ENCODE results near the gene GALNT12.
A peak's percentile ranks its signal among the peaks of the same experiment; 100 is the strongest.

The GALNT12 gene

DNA sequence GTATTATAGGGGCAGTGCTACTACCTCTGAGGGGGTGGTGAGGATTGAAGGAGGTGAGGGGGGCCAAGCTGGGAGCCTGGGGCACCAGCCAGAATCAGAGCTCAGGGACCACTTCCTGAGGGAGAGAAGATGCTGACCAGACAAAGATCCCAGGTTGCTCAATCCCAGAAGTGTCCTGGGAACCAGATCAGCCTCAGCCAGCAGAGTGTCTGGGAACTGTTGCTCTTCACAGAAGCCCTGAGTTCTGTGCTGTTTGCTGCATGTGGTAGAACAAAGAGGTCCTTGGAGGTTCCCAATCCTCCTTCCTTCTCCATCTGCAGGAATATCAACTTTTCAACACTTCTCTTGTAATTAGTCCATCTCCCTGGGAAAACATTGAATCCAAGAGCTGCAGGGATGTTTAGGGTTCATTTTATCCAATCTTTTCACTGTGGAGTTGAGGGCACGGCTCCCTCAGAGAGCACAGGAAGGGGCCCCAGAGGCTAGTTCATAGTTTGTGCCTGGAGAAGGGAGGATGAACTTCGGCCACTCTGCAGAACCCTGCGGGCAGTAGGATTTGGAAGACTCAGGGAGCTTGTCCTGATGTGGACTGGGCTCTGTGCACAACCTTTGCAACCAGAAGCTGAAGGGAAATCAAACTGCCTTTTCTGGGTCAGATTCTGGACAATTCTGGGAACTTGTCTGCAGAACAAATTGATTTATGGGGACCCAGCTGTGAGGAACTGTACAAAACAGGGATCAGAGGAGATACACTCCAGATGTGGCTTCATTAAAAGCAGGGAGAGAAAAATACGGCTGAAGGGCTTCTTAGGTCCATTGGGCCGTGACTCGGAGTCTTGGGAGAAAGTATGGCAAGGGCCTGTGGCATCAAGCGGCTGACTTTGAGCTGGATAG is 57.1 kb downstream of the GALNT12 start:
- 86% methylated on average over 7 of the region's 7 CpGs for WGBS (ENCODE audit: insufficient coverage)
- Histone ChIP-seq H3K4me3 (ENCODE audit: control insufficient read depth in 1 of 7, extremely low read depth in 1 of 7, insufficient read depth in 4 of 7, low read depth in 2 of 7, low read length in 6 of 7) (no peak overlapping the region), H3K9me3 (ENCODE audit: control extremely low read depth in 1 of 5, control insufficient read depth in 4 of 5, insufficient read depth in 2 of 5, low read depth in 1 of 5, low read length in 4 of 5) (no peaks in the 10 kb centered on the region), H3K4me1 (ENCODE audit: control extremely low read depth in 1 of 4, control insufficient read depth in 4 of 4, insufficient read depth in 4 of 4, low read length in 3 of 4) (peaks cover 4 to 29% (median 15%) of the 10 kb centered on the region in 4 experiments), H3K27ac (ENCODE audit: insufficient read depth in 1 of 2, low read depth in 1 of 2, low read length in 2 of 2, poor library complexity in 1 of 2, severe bottlenecking in 2 of 2) (no peak overlapping the region), H3K27me3 (replicated peaks in 2 of 5; ENCODE audit: control insufficient read depth in 4 of 5, insufficient read depth in 5 of 5, low read length in 4 of 5) (no peaks in the 10 kb centered on the region), H3K36me3 (ENCODE audit: control insufficient read depth in 4 of 4, insufficient read depth in 4 of 4, low read length in 3 of 4) (no peaks in the 10 kb centered on the region)
- ChIA-PET POLR2A (no interaction called here), CTCF (interaction anchor here (0.9 to 11.1 kb wide), 4 partner anchors 17 to 133 kb away, joined by 3 to 70 read pairs (median 4); no protein-coding TSS in a partner anchor)
- DNase-seq = no peak

- DNase-seq = no peak
- POLR2A ChIA-PET = no interaction called here
Measured at GRCh38 chr9:98865284-98865875, 57.9 kb downstream of the GALNT12 start.

GRCh38 chr9:98866435-98867102 is 59.1 kb downstream of the GALNT12 start:
- no peak for DNase-seq
- Histone ChIP-seq H3K4me3 (ENCODE audit: control insufficient read depth in 1 of 7, extremely low read depth in 1 of 7, insufficient read depth in 4 of 7, low read depth in 2 of 7, low read length in 6 of 7) (no peak overlapping the region), H3K4me1 (ENCODE audit: control extremely low read depth in 1 of 4, control insufficient read depth in 4 of 4, insufficient read depth in 4 of 4, low read length in 3 of 4) (peaks cover 4 to 29% (median 15%) of the 10 kb centered on the region in 4 experiments), H3K27ac (ENCODE audit: insufficient read depth in 1 of 2, low read depth in 1 of 2, low read length in 2 of 2, poor library complexity in 1 of 2, severe bottlenecking in 2 of 2) (no peak overlapping the region), H3K9me3 (ENCODE audit: control extremely low read depth in 1 of 5, control insufficient read depth in 4 of 5, insufficient read depth in 2 of 5, low read depth in 1 of 5, low read length in 4 of 5) (no peaks in the 10 kb centered on the region), H3K36me3 (ENCODE audit: control insufficient read depth in 4 of 4, insufficient read depth in 4 of 4, low read length in 3 of 4) (no peaks in the 10 kb centered on the region), H3K27me3 (replicated peaks in 2 of 5; ENCODE audit: control insufficient read depth in 4 of 5, insufficient read depth in 5 of 5, low read length in 4 of 5) (no peaks in the 10 kb centered on the region)
- ChIA-PET POLR2A (interaction anchor here (0.7 kb wide), 1 partner anchor 271 kb away, joined by 3 read pairs; no protein-coding TSS in a partner anchor), CTCF (interaction anchor here (1.3 to 11.1 kb wide), 2 partner anchors 10 to 131 kb away, joined by 4 to 70 read pairs; no protein-coding TSS in a partner anchor)
- WGBS (ENCODE audit: insufficient coverage) = 100% methylated on average over 3 of the region's 6 CpGs

More at GRCh38 chr9:98865284-98865875, 57.9 kb downstream of the GALNT12 start:
- 100% methylated on average over 2 of the region's 5 CpGs for WGBS (ENCODE audit: insufficient coverage)
- no peaks in the 10 kb centered on the region for H3K27me3 ChIP-seq (replicated peaks in 2 of 5; ENCODE audit: control insufficient read depth in 4 of 5, insufficient read depth in 5 of 5, low read length in 4 of 5)
- H3K27ac ChIP-seq (ENCODE audit: insufficient read depth in 1 of 2, low read depth in 1 of 2, low read length in 2 of 2, poor library complexity in 1 of 2, severe bottlenecking in 2 of 2) = no peak overlapping the region
- H3K36me3 ChIP-seq (ENCODE audit: control insufficient read depth in 4 of 4, insufficient read depth in 4 of 4, low read length in 3 of 4) = no peaks in the 10 kb centered on the region
- CTCF ChIA-PET = interaction anchor here (0.9 to 11.1 kb wide), 3 partner anchors 18 to 132 kb away, joined by 3 to 70 read pairs (median 6); no protein-coding TSS in a partner anchor
- no peak overlapping the region for H3K4me3 ChIP-seq (ENCODE audit: control insufficient read depth in 1 of 7, extremely low read depth in 1 of 7, insufficient read depth in 4 of 7, low read depth in 2 of 7, low read length in 6 of 7)
- peaks cover 4 to 29% (median 15%) of the 10 kb centered on the region in 4 experiments for H3K4me1 ChIP-seq (ENCODE audit: control extremely low read depth in 1 of 4, control insufficient read depth in 4 of 4, insufficient read depth in 4 of 4, low read length in 3 of 4)
- H3K9me3 ChIP-seq (ENCODE audit: control extremely low read depth in 1 of 5, control insufficient read depth in 4 of 5, insufficient read depth in 2 of 5, low read depth in 1 of 5, low read length in 4 of 5) = no peaks in the 10 kb centered on the region

DNA sequence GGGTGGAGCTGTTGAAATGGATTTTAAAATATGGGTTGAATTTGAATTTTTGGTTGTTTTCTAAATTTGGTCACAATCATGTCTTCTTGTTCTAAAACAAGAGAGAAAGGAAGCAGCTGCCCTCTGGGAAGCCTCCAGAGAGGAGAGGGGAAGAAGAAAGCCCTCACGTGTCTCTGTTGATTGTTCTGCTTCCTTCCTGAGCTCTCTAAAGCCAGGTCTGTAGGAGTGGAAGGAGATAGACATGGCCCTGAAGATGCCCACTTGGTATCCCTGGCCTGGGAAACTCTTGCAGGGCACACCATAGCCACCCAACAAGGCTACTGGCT is 59.6 kb downstream of the GALNT12 start:
- no CpG with 5 or more reads among the region's 1 CpG for WGBS (ENCODE audit: insufficient coverage)
- POLR2A ChIA-PET = no interaction called here
- CTCF ChIA-PET = interaction anchor here (1.3 to 11.1 kb wide), 2 partner anchors 9 to 131 kb away, joined by 4 to 70 read pairs; no protein-coding TSS in a partner anchor

DNA sequence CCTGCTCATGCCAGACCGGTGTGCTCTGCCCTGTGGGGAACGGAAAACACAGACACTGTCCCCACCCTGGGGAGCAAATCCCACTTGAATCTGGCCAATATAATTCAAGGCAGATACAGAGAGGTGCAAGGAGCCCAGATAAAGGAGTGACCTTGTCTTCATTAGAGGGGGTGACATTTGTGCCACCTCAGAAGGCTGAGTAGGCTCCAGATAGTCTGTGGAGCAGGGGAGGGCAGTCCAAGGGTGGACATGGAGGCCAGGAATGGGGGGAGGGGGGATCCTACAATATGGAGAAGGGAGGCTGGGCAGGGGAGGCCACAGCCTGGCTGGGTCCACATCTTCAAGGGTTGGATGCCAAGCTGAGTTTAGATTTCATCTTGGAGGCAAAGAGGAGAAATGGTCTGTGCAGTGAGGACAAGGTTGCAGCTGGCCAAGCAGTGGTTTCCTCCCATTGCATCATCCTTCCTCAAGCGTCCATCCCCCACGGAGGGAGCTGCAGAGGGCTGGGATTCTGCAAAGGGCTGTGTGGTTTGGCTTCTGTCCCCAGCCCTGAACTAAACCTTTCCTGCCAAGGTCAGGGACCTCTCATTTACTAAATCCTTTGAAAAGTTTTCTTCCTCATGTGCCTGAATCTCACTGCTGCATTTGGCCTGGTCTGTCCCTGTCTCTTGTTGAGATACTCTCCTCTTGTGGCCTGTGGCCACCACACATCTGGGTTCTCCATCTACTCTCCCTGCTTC is 60.1 kb downstream of the GALNT12 start:
- ChIA-PET POLR2A (no interaction called here), CTCF (interaction anchor here (1.3 to 11.1 kb wide), 2 partner anchors 9 to 130 kb away, joined by 4 to 70 read pairs; no protein-coding TSS in a partner anchor)
- H3K27ac ChIP-seq (ENCODE audit: insufficient read depth in 1 of 2, low read depth in 1 of 2, low read length in 2 of 2, poor library complexity in 1 of 2, severe bottlenecking in 2 of 2) = no peak overlapping the region
- peaks cover 4 to 29% (median 15%) of the 10 kb centered on the region in 4 experiments for H3K4me1 ChIP-seq (ENCODE audit: control extremely low read depth in 1 of 4, control insufficient read depth in 4 of 4, insufficient read depth in 4 of 4, low read length in 3 of 4)
- no peaks in the 10 kb centered on the region for H3K9me3 ChIP-seq (ENCODE audit: control extremely low read depth in 1 of 5, control insufficient read depth in 4 of 5, insufficient read depth in 2 of 5, low read depth in 1 of 5, low read length in 4 of 5)
- H3K36me3 ChIP-seq (ENCODE audit: control insufficient read depth in 4 of 4, insufficient read depth in 4 of 4, low read length in 3 of 4) = no peaks in the 10 kb centered on the region
- H3K4me3 ChIP-seq (ENCODE audit: control insufficient read depth in 1 of 7, extremely low read depth in 1 of 7, insufficient read depth in 4 of 7, low read depth in 2 of 7, low read length in 6 of 7) = peak overlapping the region in 4 of 7 experiments; percentile 9 to 36 (median 24)
- H3K27me3 ChIP-seq (replicated peaks in 2 of 5; ENCODE audit: control insufficient read depth in 4 of 5, insufficient read depth in 5 of 5, low read length in 4 of 5) = no peaks in the 10 kb centered on the region
- WGBS (ENCODE audit: insufficient coverage) = 0% methylated on average over 3 of the region's 4 CpGs
- DNase-seq = peak; percentile 31 to 73 (median 73)

More for the DNA sequence above, 59.6 kb downstream of the GALNT12 start:
- H3K4me1 ChIP-seq (ENCODE audit: control extremely low read depth in 1 of 4, control insufficient read depth in 4 of 4, insufficient read depth in 4 of 4, low read length in 3 of 4) = peaks cover 4 to 29% (median 15%) of the 10 kb centered on the region in 4 experiments
- H3K4me3 ChIP-seq (ENCODE audit: control insufficient read depth in 1 of 7, extremely low read depth in 1 of 7, insufficient read depth in 4 of 7, low read depth in 2 of 7, low read length in 6 of 7) = peak overlapping the region in 2 of 7 experiments; percentile 9 to 35
- H3K9me3 ChIP-seq (ENCODE audit: control extremely low read depth in 1 of 5, control insufficient read depth in 4 of 5, insufficient read depth in 2 of 5, low read depth in 1 of 5, low read length in 4 of 5) = no peaks in the 10 kb centered on the region
- H3K27me3 ChIP-seq (replicated peaks in 2 of 5; ENCODE audit: control insufficient read depth in 4 of 5, insufficient read depth in 5 of 5, low read length in 4 of 5) = no peaks in the 10 kb centered on the region
- no peak overlapping the region for H3K27ac ChIP-seq (ENCODE audit: insufficient read depth in 1 of 2, low read depth in 1 of 2, low read length in 2 of 2, poor library complexity in 1 of 2, severe bottlenecking in 2 of 2)
- no peaks in the 10 kb centered on the region for H3K36me3 ChIP-seq (ENCODE audit: control insufficient read depth in 4 of 4, insufficient read depth in 4 of 4, low read length in 3 of 4)
- DNase-seq = no peak

DNA sequence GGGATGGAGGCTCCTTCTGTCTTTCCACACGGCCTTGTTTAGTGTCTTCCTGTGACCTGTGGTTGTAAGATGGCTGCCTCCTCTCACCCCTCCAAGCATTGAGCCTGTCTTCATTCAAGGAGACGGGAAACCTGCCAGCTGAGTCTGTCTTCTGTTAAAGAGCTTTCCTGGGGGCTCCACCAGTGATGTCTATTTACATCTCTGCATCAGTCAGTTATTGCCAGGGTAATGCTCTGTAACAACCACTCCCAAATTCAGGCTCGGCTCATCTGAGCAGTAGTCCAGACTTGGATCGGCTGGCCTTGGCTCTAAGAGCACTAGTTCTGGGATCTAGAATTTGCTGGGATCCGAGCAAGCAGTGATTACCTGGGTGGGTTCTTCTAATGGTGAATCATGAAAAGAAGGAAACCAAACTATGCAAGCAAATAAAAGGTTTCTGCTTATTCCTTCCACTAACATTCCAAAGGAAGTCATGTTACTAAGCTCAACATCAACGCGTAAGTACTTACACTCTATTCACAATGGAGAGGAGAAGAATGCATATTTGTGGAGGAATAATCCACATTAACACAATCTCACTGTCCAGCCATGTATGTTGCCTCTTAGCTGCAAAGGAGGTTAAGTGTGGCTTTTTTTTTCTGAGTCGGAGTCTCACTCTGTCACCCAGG is 61.7 kb downstream of the GALNT12 start:
- CTCF ChIA-PET = no interaction called here
- Histone ChIP-seq H3K4me1 (ENCODE audit: control extremely low read depth in 1 of 4, control insufficient read depth in 4 of 4, insufficient read depth in 4 of 4, low read length in 3 of 4) (peaks cover 4 to 26% (median 15%) of the 10 kb centered on the region in 4 experiments), H3K36me3 (ENCODE audit: control insufficient read depth in 4 of 4, insufficient read depth in 4 of 4, low read length in 3 of 4) (no peaks in the 10 kb centered on the region), H3K4me3 (ENCODE audit: control insufficient read depth in 1 of 7, extremely low read depth in 1 of 7, insufficient read depth in 4 of 7, low read depth in 2 of 7, low read length in 6 of 7) (no peak overlapping the region), H3K9me3 (ENCODE audit: control extremely low read depth in 1 of 5, control insufficient read depth in 4 of 5, insufficient read depth in 2 of 5, low read depth in 1 of 5, low read length in 4 of 5) (no peaks in the 10 kb centered on the region), H3K27me3 (replicated peaks in 2 of 5; ENCODE audit: control insufficient read depth in 4 of 5, insufficient read depth in 5 of 5, low read length in 4 of 5) (no peaks in the 10 kb centered on the region), H3K27ac (ENCODE audit: insufficient read depth in 1 of 2, low read depth in 1 of 2, low read length in 2 of 2, poor library complexity in 1 of 2, severe bottlenecking in 2 of 2) (no peak overlapping the region)
- POLR2A ChIA-PET = no interaction called here
- peak in 1 of 3 donors; percentile 23 for DNase-seq
- 100% methylated on average over 3 of the region's 8 CpGs for WGBS (ENCODE audit: insufficient coverage)
